GOT3 (cell line): ENCODE results near the gene LY6G5C.
A peak's percentile ranks its signal among the peaks of the same experiment; 100 is the strongest.

Experiments used
- DNase-seq: peaks from one replicate; lab custom pipeline; 2025; ENCODE audit warnings: mixed read lengths; lab: John Stamatoyannopoulos, UW

Gene LY6G5C

DNA sequence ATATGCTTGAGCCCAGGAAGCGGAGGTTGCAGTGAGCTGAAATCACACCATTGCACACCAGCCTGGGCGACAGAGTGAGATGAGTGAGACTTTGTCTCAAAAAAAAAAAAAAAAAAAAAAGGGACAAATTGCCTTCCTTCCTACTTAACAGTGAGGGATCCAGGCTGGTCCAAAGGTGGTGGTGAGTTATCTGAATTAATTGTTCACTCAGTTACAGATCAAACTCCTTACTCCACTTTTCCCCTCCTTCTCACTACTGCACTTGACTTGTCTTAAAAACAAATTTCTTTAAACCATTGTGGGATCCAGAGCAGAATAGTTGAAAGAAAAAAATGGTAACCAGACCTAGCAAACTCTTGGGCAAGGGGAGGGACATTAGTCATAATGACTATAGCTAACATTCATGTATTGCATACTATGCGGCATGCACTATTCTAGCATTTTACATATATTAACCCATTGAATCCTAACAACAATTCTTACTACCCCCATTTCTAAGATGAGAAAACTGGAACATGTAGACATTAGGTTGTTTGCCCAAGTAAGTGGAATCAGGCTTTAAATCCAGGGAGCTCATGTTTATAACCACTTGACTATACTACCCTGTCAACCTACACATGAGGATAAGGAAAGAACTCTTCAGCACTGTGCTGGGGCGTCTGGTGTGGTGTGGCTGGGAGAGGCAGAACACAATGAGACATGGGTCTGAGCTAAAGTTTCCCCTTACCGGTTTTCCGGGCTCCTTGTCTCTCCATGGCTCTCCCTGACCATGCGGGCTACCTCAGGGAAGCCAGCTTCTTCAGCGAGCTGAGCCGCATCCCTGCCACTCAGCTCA lies 17.5 kb downstream of the LY6G5C start:
- DNase-seq = no peak

DNA sequence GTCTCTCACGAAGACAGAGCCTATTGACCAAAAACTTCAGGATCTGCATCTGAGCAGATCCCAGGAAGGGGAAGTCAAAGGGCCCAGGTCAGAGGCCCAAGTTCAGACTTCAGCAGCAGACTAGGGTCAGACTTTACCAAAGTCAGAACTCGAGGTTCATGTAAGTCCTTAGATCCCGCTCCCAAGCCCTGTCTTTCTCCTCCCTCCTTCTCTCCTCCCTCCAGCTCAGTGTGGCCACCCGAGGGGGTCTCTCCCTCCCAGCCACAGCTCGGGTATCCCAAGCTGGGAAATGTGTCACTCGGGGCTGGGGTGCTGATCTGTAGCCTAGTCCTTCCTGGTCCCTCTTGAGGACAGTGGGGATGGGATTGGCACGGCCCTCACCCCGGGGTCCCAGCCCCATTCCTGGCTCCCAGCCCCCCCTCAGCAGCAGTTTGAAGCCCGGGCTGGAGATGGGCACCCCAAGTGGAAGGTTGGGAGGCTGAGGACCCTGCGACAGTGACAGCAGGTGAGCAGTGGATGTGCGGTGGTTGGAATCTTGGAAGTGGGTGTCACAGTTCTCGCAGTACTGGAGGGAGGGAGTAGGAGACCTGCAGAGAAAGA lies 18.6 kb downstream of the LY6G5C start:
- DNase-seq = no peak

- DNase-seq = no peak
These were observed 19.4 kb downstream of the LY6G5C start for GRCh38 chr6:31661262-31662123.

DNA sequence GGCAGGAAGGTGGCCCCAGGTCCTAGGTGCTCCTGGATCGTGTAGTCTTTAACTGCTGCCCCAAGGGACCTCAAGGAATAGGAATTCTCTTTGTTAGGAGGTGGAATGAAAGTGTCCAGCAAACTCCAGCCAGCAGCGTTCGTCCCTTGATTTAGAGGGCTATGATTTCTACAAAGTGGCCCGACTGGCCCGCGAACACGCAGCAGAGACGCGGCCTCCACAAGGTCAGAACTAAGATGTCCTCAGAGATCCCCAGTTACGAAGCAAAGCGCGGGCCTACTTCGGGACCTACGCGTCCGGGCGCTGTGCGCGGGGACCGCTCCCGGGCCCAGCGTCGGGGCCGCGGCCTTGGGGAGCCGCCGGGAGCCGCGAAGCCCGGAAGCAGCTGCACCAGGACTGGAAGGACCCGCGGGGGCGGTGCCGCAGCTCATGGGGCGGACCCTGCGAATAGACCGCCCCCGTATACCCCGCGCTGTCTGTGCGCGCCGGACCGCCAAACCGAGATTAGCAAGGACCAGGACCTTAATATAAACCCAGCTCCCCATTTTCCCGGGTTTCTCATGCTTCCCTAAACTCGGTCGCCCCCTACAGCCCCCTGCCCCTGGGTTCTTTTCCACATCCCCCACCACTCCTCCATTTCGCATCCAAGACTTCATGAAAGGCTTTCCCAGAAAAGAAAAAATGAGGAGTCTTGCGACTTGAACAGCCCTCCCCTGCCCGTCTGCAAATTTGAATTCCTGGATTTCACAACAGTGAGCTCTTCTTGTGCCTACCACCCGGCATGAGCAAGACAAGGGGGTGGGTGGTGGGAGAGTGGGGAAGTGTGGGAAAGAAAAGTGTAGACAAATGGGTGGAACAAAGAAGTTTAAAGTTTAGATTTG lies 20.2 kb downstream of the LY6G5C start, which contains the start of gene C6orf47:
C6orf47 (minus strand) TSS at position 398 of the 881 bp plus-strand sequence. CDS start 831 bp downstream, outside the sequence.
- peak; percentile 53 for DNase-seq

DNA sequence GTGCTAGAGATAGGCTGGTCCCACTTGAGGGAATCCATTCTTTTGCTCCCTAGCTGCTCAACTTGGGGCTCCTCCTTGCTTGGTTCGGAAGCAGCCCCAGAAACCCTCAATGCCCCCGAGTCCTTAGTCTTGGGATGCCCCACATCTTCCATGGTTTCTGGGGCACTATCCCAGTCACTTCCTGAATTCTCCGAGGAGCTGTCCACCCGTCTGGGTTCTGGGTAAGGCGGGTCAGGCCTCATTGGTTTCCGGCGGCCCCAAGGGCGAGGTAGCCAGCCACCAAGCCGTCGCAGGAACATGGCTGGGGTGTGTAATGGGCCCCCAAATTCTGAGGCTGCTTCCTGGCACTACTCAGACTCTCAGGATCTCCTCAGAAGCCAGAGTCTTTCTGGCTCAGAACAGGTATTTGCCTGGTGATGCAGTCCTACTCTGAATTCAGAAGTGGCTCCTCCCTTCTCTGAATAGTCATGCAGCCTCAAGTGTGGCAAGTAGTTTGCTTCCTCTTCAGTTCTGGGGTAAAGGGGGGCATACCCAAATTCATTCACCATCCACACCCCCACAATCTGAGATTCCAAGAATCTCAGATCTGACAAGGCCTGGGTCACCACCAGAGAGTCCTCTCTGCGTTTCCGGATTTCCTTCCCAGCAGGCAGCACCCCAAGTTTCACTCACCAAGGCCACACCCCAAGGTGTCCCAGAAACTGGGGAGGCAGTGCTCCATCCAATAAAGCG lies 21.1 kb downstream of the LY6G5C start:
- no peak for DNase-seq

DNA sequence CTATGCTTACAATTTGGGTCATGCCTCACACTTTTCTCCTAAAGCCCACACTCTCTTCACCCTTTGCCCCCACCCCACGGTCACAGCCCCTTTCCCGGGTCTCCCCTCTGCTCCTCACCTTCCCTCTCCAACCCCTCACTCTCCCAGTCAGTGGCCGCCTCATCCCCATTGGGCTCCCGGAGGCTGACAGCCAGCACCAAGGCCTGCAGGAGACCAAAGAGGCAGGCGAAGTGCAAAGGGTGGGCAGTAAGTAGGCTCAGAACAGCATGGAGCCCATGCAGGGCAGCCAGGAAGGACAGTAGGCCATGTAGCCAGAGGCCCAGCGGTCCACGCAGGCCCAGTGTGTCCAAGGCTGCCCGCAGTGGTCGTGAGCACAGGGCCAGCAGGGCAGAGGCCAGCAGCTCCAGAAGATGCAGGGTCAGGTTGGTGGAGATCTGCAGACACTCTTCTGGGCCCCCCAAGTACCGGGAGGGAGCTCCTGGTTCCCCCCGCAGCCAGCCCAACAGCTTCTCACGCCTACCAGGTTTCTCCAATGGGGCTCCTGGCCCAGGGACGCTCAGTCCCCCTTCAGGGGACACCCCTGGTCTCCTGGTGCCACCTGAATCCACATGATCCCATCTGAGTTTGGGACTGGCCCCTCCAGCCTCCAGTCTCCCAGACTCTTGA lies 21.8 kb downstream of the LY6G5C start:
- DNase-seq = no peak

- no peak for DNase-seq
These were observed 22.6 kb downstream of the LY6G5C start for GRCh38 chr6:31658158-31658688.

GRCh38 chr6:31657406-31658157 lies 23.3 kb downstream of the LY6G5C start:
- DNase-seq = no peak

DNA sequence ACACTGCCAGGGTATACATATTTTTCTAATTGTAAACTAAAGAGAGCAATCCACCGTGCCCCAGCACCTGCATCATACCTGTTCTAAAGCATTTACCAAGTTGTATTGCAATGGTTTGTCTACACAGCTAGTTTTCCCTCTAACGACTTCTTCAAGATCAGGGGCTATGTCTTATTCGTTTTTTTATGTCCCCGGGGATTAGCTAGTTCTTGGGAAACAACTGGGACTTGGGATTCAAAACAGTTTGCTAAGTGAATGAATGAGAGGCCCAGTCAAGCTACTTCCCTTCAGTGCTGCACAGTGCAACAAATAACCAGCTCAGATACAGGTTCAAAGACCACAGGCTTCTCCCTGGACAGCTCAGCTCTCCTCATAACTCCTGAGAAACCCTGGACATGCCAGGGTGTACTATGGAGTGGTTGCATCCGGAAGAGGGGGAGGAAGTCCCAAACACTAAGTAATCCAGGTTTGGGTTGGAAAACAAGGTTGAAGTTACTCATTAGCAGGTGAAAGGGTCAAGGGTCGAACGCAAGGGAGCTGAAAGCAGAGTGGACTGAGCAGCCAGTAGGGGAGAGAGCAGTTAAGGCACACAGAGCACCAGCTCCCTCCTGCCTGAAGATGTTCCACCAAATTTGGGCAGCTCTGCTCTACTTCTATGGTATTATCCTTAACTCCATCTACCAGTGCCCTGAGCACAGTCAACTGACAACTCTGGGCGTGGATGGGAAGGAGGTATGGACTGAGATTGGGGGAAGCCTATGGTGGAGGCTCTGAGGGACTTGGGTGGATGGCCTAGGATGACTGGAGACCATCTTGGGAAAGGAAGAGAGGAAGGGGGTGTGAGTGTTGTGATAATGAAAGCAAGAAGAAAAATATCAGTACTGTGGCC lies 25.3 kb downstream of the LY6G5C start, which contains the start of gene APOM:
APOM (plus strand) TSS at position 546 of the 889 bp plus-strand sequence; CDS start at position 619, 73 bp downstream.
- no peak for DNase-seq

GRCh38 chr6:31654574-31655348 lies 26.1 kb downstream of the LY6G5C start:
- DNase-seq = no peak

GRCh38 chr6:31652925-31653724 lies 27.7 kb downstream of the LY6G5C start:
- peak; percentile 77 for DNase-seq

DNA sequence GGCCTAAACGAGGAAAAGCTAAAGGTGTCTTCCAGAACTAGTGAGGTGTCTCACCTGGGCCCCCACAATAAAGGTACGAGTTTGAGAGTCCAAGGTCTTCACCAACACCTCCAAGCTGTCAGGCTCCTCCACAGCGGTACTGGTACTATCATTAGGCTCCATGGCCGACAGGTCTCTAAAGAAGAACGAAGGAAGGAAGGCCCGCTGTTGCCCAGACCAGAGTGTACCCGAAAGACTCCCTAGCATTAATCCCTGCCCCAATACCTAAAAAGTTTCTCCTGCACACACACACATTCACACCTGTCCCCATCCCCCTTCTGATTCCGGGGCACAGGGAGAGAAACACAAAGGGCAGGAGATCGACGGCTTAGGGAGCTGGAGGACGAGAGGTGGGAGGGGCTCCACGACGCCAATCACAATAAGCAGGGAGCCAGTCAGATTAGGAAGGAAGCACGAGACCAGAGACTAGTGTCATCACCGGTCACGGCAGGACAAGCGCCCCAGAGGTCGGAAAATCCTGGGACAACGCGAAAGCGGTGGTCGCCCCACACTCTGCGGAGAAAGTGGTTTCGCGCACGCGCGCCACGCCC lies 29.2 kb downstream of the LY6G5C start:
- no peak for DNase-seq

DNA sequence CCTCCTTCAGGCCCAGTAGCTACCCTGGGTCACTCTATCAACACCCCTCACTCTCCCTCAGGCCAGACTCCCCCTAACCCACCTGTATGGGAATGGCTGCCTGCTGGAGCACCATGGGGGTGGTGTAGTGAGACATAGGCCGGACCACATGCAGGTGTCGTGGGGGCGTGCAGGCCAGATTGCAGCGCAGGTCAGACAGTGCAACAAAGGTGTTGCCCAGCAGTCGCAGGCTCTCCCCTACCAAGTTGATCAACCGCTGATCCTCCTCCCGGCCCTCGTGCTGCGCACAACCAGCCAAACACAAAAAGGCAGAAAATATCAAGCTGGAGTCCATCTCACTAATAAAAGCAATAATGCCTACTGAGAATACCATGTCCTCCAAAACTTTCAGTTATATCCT lies 35.5 kb downstream of the LY6G5C start:
- no peak for DNase-seq

DNA sequence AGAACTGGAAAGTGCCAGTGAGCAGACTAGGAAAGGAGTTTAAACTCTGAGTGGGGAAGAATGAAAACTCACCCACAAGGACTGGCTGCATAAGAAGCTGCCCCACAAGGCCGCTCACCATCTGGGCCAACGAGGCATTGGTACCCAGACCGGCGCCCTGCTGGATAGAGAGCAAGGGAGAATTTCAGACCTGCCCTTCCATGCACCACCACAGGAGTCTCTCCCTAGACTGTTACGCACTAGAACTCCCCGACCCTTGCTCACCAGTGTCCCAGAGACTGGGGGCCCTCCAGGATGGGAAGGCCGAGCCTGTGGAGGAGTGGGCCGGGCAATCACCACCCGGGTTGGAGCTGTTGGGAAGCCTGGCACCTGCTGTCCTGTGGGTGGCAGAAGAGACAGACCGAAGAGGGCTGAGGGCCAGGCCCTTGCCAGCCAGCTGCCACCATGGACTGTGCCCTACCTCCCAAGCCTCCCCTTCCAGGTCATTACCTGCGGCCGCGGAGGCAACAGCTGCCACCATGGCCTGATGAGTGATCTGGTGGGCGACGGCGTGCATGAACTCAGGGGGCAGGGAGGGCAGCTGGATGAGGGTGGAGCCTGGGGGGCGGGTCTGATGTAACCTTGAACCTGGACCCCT lies 36.9 kb downstream of the LY6G5C start:
- no peak for DNase-seq

GRCh38 chr6:31642798-31643570 lies 37.9 kb downstream of the LY6G5C start:
- no peak for DNase-seq
